Measurements from ENCODE around the gene OR2W1.
A peak's percentile ranks its signal among the peaks of the same experiment; 100 is the strongest.

The OR2W1 gene

GRCh38 chr6:29014729-29015608 is 30.0 kb downstream of the OR2W1 start:
- Histone ChIP-seq H4K20me1 (ENCODE audit: control insufficient read depth, insufficient read depth, low read depth, low read length) (no peaks in the 10 kb centered on the region), H3K4me3 (ENCODE audit: low read length) (no peak overlapping the region), H3K27ac (ENCODE audit: low read depth, low read length) (no peak overlapping the region), H3K79me2 (ENCODE audit: control insufficient read depth, low read length) (no peaks in the 10 kb centered on the region), H3F3A (ENCODE audit: control insufficient read depth, insufficient read depth) (no peaks in the 10 kb centered on the region), H3K27me3 (ENCODE audit: control insufficient read depth, low read length) (peaks cover 13% of the 10 kb centered on the region), H3K9me3 (ENCODE audit: control insufficient read depth, insufficient read depth, low read length) (no peaks in the 10 kb centered on the region; the same call in 1 of the 2 replicates), H3K9me2 (replicated peaks; ENCODE audit: control insufficient read depth, low read length) (no peaks in the 10 kb centered on the region), H3K4me1 (ENCODE audit: control insufficient read depth, low read length) (peaks cover 9% of the 10 kb centered on the region), H3K36me3 (ENCODE audit: control insufficient read depth, low read length) (no peaks in the 10 kb centered on the region), H3K4me2 (ENCODE audit: low read length) (no peak overlapping the region)
- TF ChIP-seq EZH2phosphoT487 (IDR thresholded peaks at IDR 0.05; ENCODE audit: borderline replicate concordance, low read length) = no peak
- TF ChIP-seq, protein P1, sequence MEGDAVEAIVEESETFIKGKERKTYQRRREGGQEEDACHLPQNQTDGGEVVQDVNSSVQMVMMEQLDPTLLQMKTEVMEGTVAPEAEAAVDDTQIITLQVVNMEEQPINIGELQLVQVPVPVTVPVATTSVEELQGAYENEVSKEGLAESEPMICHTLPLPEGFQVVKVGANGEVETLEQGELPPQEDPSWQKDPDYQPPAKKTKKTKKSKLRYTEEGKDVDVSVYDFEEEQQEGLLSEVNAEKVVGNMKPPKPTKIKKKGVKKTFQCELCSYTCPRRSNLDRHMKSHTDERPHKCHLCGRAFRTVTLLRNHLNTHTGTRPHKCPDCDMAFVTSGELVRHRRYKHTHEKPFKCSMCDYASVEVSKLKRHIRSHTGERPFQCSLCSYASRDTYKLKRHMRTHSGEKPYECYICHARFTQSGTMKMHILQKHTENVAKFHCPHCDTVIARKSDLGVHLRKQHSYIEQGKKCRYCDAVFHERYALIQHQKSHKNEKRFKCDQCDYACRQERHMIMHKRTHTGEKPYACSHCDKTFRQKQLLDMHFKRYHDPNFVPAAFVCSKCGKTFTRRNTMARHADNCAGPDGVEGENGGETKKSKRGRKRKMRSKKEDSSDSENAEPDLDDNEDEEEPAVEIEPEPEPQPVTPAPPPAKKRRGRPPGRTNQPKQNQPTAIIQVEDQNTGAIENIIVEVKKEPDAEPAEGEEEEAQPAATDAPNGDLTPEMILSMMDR (IDR thresholded peaks at IDR 0.05; ENCODE audit: low read depth, low read length, poor library complexity, severe bottlenecking) = no peak

- no peak overlapping the region for H3K27ac ChIP-seq (ENCODE audit: low read depth, low read length)
- H3K79me2 ChIP-seq (ENCODE audit: control insufficient read depth, low read length) = no peaks in the 10 kb centered on the region
- peak overlapping the region; percentile 50 for H3K4me2 ChIP-seq (ENCODE audit: low read length)
- H3K36me3 ChIP-seq (ENCODE audit: control insufficient read depth, low read length) = no peaks in the 10 kb centered on the region
- H4K20me1 ChIP-seq (ENCODE audit: control insufficient read depth, insufficient read depth, low read depth, low read length) = no peaks in the 10 kb centered on the region
- H3K9me2 ChIP-seq (replicated peaks; ENCODE audit: control insufficient read depth, low read length) = no peaks in the 10 kb centered on the region
- peaks cover under 1% of the 10 kb centered on the region for H3K4me1 ChIP-seq (ENCODE audit: control insufficient read depth, low read length)
- TF ChIP-seq, protein P1 (IDR thresholded peaks at IDR 0.05; ENCODE audit: low read depth, low read length, poor library complexity, severe bottlenecking) = no peak
- TF ChIP-seq EZH2phosphoT487 (IDR thresholded peaks at IDR 0.05; ENCODE audit: borderline replicate concordance, low read length) = no peak
- peaks cover 27% of the 10 kb centered on the region for H3K27me3 ChIP-seq (ENCODE audit: control insufficient read depth, low read length)
- H3F3A ChIP-seq (ENCODE audit: control insufficient read depth, insufficient read depth) = no peaks in the 10 kb centered on the region
- H3K9me3 ChIP-seq (ENCODE audit: control insufficient read depth, insufficient read depth, low read length) = no peaks in the 10 kb centered on the region; the same call in 1 of the 2 replicates
- peak overlapping the region; percentile 48 for H3K4me3 ChIP-seq (ENCODE audit: low read length)
Observed at GRCh38 chr6:29011276-29011734, 33.7 kb downstream of the OR2W1 start.

GRCh38 chr6:29009358-29009757 is 35.6 kb downstream of the OR2W1 start:
- Histone ChIP-seq H3K4me2 (ENCODE audit: low read length) (no peak overlapping the region), H3K4me1 (ENCODE audit: control insufficient read depth, low read length) (peaks cover 6% of the 10 kb centered on the region; the same call in 1 of the 2 replicates), H3F3A (ENCODE audit: control insufficient read depth, insufficient read depth) (no peaks in the 10 kb centered on the region), H3K27ac (ENCODE audit: low read depth, low read length) (no peak overlapping the region), H3K36me3 (ENCODE audit: control insufficient read depth, low read length) (no peaks in the 10 kb centered on the region), H3K27me3 (ENCODE audit: control insufficient read depth, low read length) (peaks cover 32% of the 10 kb centered on the region), H3K9me3 (ENCODE audit: control insufficient read depth, insufficient read depth, low read length) (no peaks in the 10 kb centered on the region), H4K20me1 (ENCODE audit: control insufficient read depth, insufficient read depth, low read depth, low read length) (no peaks in the 10 kb centered on the region), H3K4me3 (ENCODE audit: low read length) (no peak overlapping the region), H3K9me2 (replicated peaks; ENCODE audit: control insufficient read depth, low read length) (no peaks in the 10 kb centered on the region), H3K79me2 (ENCODE audit: control insufficient read depth, low read length) (no peaks in the 10 kb centered on the region)
- TF ChIP-seq, protein P1 (IDR thresholded peaks at IDR 0.05; ENCODE audit: low read depth, low read length, poor library complexity, severe bottlenecking) = no peak
- no peak for TF ChIP-seq EZH2phosphoT487 (IDR thresholded peaks at IDR 0.05; ENCODE audit: borderline replicate concordance, low read length)
